Esophagus squamous epithelium (tissue), 4 donors: ENCODE data around the gene SCAPER.

Source experiments
- POLR2A ChIP-seq, 4 donors: fragments of 450-650 bp; IDR thresholded peaks; one replicate each; pipeline ENCODE4 v1.6.1; 2017; ENCODE audit warnings: antibody characterized with exemption in 4 of 4, mild to moderate bottlenecking in 4 of 4, moderate library complexity in 3 of 4
- TF ChIP-seq, protein P1 (sequence below), 6 experiments: fragments of 450-650 bp in 4 of 6; fragments of 200-600 bp in 2 of 6; sonication (generic) in 2 of 6; IDR thresholded peaks; one replicate each; pipeline ENCODE4 v1.5.1; 2016 to 2019; ENCODE audit warnings: antibody characterized with exemption in 6 of 6, mild to moderate bottlenecking in 4 of 6, moderate library complexity in 4 of 6

DNA sequence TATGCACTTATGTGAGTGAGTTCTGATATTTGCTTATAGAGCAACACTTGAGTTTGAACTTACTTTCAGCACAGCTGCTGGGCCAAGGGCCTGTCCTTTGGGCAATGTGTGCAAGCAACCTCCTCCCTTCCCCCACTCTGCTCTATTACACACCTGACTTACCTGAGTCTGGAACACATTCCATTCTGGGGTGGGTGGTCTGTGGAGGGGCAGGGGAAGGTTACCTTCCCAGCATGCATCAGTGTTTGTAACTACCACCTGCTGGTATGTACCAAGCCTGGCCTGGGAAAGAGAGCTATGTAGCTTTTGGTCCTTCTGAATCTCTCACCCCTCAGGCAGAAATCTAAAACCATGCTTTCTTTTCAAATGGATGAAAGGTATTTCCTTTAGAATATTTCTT is 465.6 kb downstream of the SCAPER start:
- TF ChIP-seq, protein P1, sequence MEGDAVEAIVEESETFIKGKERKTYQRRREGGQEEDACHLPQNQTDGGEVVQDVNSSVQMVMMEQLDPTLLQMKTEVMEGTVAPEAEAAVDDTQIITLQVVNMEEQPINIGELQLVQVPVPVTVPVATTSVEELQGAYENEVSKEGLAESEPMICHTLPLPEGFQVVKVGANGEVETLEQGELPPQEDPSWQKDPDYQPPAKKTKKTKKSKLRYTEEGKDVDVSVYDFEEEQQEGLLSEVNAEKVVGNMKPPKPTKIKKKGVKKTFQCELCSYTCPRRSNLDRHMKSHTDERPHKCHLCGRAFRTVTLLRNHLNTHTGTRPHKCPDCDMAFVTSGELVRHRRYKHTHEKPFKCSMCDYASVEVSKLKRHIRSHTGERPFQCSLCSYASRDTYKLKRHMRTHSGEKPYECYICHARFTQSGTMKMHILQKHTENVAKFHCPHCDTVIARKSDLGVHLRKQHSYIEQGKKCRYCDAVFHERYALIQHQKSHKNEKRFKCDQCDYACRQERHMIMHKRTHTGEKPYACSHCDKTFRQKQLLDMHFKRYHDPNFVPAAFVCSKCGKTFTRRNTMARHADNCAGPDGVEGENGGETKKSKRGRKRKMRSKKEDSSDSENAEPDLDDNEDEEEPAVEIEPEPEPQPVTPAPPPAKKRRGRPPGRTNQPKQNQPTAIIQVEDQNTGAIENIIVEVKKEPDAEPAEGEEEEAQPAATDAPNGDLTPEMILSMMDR (IDR thresholded peaks at IDR 0.05), result no peak
- no peak for TF ChIP-seq POLR2A (IDR thresholded peaks at IDR 0.05)
